ENCODE measurements around the gene BRWD1. TPM values are rescaled to one million over a fixed set of nuclear protein-coding genes. Genes with fewer than 3 reads are reported as not detected.

BRWD1 gene
- total and polyA plus RNA-seq, 12 donors = 8.5 to 38.8 (median 34.1) TPM

DNA sequence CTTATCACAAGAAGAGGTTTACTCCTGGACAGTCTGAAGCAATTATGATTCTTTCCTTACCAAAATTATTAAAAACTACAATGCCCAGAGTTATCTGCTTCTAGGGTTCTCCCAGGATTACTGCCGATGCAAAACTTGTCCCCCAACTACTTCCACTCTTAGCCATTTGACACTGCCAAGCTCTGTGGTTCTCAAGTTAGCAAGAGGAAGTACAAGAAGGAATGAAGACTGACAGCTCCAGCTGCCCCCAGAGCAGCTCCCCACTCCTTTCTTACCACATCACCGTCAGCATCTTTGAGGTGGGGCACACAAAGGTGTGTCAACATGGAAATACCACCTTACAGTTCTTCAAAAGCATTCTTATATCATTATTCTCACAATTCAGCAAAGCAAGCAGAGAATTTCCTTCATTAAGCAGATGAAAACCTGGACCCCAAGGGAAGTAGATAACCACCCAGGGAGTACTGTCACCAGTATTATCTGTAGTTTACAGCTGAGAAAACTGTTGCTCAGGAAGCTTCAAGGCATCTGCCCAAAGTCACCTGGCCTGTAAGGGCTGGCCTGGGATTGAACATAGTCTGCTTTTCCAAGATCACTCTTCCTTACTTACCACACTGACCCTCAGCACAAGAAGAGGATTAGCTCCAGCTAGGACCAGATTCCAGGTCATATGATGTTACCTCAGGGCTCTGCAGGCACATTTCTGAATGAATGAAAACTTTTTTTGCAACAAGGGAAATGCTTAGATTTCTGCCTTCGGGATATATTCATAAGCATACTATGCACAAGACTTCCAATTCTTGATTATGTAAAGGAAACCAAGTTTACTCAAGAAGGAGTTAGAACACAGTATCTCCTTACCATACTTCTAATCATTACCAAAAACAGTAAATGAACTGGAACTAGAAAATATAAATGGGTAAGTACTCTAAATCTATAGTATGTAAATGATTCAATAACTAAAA lies 139.4 kb downstream of the BRWD1 start:
- intact Hi-C loops (cut with DNase I) = no loop called here

DNA sequence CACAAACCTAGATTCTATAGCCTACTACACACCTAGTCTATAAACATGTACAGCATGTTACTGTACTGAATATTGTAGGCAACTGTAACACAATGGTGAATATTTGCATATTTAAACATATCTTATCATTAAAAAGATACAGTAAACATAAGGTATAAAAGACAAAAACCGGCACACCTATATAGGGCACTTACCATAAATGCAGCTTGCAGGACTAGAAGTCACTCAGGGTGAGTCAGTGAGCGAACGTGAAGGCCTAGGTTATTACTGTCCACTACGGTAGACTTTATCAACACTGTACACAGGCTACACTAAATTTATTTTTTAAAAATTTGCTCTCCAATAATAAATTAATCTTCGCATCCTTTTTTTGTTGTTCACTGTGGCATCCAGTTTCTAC lies 143.5 kb downstream of the BRWD1 start:
- TF ChIP-seq CTCF (IDR thresholded peaks at IDR 0.05) = no peak
- no peak for ATAC-seq
- 97% methylated on average over 5 of the region's 5 CpGs for WGBS, 2 donors
- H3K4me1 ChIP-seq = no peaks in the 10 kb centered on the region
- peaks cover 0 to 8% (median under 1%) of the 10 kb centered on the region in 11 donors for H3K9me3 ChIP-seq
- H3K27ac ChIP-seq = no peak overlapping the region
- H3K4me3 ChIP-seq = no peak overlapping the region
- no peak for DNase-seq
- H3K27me3 ChIP-seq = no peaks in the 10 kb centered on the region
- peaks cover 0 to 48% (median 0%) of the 10 kb centered on the region in 9 donors for H3K36me3 ChIP-seq
- intact Hi-C loops (cut with DNase I) = loop anchor here in 1 of 10 donors (2.0 kb wide), 1 partner anchor 57 kb away; no protein-coding TSS in a partner anchor

More for the DNA sequence above, 139.4 kb downstream of the BRWD1 start:
- ATAC-seq = no peak
- no peak for TF ChIP-seq CTCF (IDR thresholded peaks at IDR 0.05)
- H3K4me3 ChIP-seq = no peak overlapping the region
- H3K4me1 ChIP-seq = peaks cover 0 to 7% (median 0%) of the 10 kb centered on the region in 9 donors
- no peak overlapping the region for H3K27ac ChIP-seq
- H3K9me3 ChIP-seq = no peaks in the 10 kb centered on the region
- peaks cover 0 to 80% (median 0%) of the 10 kb centered on the region in 9 donors for H3K36me3 ChIP-seq
- 83% methylated on average over 3 of the region's 3 CpGs for WGBS, 2 donors
- DNase-seq = no peak
- H3K27me3 ChIP-seq = no peaks in the 10 kb centered on the region

DNA sequence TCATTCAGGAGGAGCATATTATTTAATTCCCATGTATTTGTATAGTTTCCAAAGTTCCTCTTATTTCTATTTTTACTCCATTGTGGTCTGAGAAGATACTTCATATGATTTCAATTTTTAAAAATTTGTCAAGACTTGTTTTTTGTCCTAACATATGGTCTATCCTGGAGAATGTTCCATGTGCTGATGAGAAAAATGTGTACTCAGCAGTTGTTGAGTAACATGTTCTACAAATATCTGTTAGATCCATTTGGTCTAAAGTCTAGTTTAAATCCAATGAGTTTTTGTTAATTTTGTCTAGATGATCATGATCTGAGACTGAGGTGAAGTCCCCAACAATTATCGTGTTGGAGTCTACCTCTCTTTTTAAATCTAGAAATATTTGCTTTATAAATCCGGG lies 144.6 kb downstream of the BRWD1 start:
- WGBS, 2 donors = 98 to 100% methylated on average over 2 of the region's 2 CpGs
- intact Hi-C loops (cut with DNase I) = no loop called here
- H3K4me3 ChIP-seq = no peak overlapping the region
- no peaks in the 10 kb centered on the region for H3K27me3 ChIP-seq
- H3K27ac ChIP-seq = no peak overlapping the region
- H3K36me3 ChIP-seq = peaks cover 0 to 41% (median 0%) of the 10 kb centered on the region in 9 donors
- ATAC-seq (no peak), DNase-seq (no peak)
- H3K4me1 ChIP-seq = no peaks in the 10 kb centered on the region
- H3K9me3 ChIP-seq = peaks cover 0 to 19% (median 8%) of the 10 kb centered on the region in 11 donors
- TF ChIP-seq CTCF (IDR thresholded peaks at IDR 0.05) = no peak

GRCh38 chr21:39164523-39164922 lies 148.9 kb downstream of the BRWD1 start:
- ATAC-seq (no peak), DNase-seq (no peak)
- no peak overlapping the region for H3K4me3 ChIP-seq
- H3K27ac ChIP-seq = no peak overlapping the region
- peaks cover 0 to 22% (median 8%) of the 10 kb centered on the region in 11 donors for H3K9me3 ChIP-seq
- no peak for TF ChIP-seq CTCF (IDR thresholded peaks at IDR 0.05)
- WGBS, 2 donors = 90% methylated on average over 2 of the region's 2 CpGs
- intact Hi-C loops (cut with DNase I) = no loop called here
- peaks cover 0 to 6% (median 0%) of the 10 kb centered on the region in 9 donors for H3K36me3 ChIP-seq
- H3K27me3 ChIP-seq = no peaks in the 10 kb centered on the region
- H3K4me1 ChIP-seq = peaks cover 0 to 9% (median 0%) of the 10 kb centered on the region in 9 donors
